ENCODE data around the gene C17orf58. TPM values are rescaled to one million over a fixed set of nuclear protein-coding genes. Genes with fewer than 3 reads are reported as not detected.
A peak's percentile ranks its signal among the peaks of the same experiment; 100 is the strongest.
"Not testable (repeated sequence)": the region's sequence is repeated elsewhere in the genome, so short reads cannot be mapped to it uniquely, and the experiment has no call there.

Gene C17orf58
- total RNA-seq, 1 donor from 2014 or later: 9.7 TPM

DNA sequence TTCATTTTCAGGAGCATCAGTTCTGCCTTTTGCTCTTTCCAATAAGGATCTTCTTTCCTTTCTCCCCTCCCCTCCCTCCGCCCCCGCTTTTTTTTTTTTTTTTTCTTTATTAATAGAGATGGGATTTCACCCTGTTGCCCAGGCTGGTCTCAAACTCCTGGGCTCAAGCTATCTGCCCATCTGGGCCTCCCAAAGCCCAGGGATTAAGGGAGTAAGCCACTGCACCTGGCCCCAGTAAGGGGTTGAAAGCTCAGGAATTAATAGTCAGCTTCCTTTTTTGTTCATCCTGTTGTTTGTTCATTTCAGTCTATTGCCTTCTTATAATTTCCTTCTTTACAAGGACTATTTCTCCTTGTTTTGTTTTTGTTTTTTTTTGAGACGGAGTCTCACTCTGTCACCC lies 7.9 kb upstream of the C17orf58 start:
- DNase-seq (ENCODE audit: low read depth): no peak

DNA sequence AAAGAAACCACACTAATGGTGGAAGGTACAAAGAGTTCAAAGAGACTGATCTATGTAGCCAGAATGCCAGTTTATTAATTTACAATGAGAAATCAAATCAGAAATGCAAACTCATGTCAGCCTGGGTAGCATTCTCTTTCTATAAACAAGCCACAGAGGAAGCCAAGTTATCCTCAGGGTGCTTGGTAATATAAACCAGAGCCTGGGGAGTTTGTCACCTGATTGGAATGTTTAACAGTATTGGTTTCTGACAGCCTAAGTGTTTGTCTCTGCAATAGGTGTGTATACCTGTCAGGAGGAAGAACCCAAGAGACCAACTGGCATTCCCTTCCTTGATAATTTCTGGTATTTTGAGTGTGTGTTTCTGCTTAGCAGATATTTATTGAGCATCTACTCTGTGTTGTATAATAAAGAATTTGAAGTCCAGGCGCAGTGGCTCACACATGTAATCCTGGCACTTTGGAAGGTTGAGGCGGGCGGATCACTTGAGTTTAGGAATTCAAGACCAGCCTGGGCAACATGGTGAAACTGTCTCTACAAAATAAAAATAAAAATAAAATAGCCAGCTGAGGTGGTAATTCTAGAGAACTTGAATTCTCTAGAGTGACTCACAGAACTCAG lies 3.1 kb upstream of the C17orf58 start:
- peak; percentile 63 for DNase-seq (ENCODE audit: low read depth)

DNA sequence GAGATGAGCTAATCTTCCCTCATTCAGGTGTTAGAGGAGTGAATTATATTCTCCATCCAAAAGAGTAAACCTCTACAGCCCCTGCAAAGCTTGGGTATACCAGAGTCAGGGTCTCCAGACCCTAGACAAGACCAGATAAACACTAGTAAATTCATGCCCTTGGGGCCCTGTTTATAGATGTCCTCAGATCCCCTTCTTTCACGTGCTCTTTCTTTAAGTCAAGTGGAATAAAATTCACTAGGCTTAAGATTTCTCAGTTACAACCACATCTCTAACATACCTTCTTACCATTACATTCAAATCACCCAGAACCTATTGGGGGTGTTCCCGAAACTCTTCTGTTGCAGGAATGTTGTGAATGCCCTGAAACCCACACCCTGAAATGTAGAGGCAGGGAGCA lies 2.2 kb upstream of the C17orf58 start:
- no peak for DNase-seq (ENCODE audit: low read depth)

DNA sequence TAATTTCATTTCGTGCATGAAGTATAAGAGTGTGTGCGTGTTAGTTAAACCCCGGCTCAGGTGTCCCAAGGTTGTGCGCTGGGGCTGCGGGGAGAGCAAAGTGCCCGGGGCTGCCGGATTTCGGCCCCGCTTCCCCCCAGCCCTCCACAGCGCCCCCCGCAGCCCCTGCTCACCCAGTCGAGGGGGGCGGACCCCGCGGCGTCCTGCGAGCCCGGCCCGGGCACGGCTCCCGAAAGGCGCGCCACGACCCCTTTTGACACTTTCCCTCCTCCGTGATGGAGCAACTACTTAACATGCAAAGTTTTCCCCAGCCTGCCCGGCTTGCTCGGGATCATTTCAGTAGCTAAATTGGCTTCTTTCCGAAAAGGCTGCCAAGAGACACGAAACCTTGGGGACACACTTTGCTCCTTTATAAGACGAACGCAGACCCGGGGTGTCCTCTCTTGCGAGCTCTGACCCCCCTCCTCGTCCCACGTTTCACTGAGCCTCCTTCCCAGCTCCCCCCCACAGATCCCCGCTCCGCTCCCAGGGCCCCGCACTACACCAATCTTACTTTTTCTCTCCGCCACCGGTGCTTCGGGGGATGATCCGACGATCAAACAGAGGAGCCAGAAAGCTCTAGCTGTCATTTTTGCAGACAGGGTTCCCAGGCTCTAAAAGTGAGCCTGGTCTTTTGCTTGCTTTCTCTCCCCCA lies 552 bp downstream of the C17orf58 start:
- peak; percentile 11 for DNase-seq (ENCODE audit: low read depth)

DNA sequence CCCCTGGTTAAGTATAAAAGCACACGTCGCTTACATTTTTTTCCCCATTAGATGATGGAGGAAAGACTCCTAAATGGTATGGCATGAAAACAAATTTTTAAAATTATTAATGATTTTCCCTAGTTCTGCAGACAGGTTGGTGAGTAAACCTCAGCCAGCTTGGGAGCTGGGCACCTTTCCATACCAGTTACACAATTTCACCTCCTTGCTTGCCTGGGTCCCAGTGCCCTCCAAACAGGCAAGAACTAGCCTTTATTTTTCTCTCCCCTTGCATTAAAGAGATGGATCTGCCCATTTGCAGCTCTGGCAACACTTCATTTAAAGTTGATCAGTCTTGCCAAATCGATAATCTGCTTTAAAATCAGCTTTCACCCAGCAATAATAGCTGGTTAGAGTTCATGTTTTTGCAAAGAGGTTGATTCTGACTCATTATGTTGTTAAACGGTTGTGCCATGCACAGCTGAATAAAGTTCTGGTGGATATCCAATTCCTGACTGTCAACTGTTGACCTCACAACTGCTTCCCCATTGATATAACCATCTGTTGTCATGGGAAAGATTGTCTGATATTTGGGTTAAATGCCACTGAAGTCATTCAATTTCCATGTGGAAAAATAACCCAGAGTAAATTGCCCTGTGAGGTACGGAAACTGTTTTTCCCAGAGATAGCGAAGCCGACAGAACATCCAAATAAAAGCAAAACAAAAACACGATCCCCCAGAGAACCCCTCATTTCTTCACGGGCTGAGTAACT lies 1.3 kb downstream of the C17orf58 start:
- DNase-seq (ENCODE audit: low read depth): peak; percentile 89

DNA sequence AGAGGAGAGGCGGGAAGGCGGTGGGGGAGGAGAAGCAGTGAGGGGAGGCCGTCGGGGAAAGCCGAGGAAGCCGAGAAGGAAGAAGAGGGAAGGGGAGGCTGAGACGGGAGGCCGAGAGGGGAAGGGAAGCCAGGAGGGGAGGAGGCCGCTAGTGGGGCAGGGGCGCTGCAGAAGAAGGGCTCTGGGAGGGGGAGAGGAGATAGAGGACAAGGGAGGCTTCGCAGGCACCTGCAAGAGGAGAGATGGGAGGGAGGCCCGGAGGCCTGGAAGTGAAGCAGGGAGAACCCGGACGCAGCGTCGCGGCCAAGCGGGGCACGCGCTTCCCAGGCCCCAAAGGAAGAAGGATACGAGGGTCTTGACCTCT lies 2.3 kb downstream of the C17orf58 start:
- DNase-seq (ENCODE audit: low read depth): no peak

DNA sequence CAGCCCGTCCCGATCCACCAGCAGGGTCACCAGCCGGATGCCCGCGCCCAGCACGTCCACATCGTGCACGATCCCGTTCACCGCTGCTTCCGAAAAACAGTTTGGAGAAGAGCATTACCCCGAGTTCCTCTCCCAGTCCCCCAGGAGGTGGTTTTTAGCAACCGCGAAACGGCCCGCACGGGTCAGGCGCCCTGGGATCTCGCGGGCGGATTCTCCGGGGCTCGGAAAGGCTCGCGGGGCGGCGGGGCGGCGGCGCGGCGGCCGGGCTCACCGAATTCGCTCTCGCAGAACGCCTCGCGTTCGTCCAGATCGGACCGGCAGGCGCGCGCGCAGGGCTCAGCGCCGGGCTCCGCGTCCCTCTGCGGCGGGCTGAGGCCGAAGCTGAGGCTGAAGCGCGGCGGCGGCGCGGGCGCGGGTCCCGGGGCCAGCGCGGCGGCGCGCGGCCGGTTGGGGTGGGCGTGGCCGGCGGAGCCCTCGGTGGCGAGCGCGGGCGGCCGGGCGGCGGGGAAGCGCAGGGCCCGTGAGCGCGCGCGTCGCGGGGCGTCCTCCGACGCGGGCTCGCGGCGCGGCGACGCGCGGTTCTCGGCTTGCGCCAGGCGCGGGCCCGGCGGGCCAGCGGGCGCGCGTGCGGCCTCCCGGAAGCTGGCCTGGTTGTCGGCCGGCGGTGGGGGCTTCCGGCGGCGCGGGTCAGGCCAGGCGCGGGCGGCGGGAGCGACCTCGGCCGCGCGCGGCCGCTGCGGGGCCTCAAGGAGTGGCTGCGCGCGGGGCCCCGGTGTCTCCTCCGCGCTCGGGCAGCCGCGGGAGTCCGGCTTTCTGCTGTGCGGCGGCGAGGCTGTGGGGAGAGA lies 2.9 kb downstream of the C17orf58 start:
- peak; percentile 33 for DNase-seq (ENCODE audit: low read depth)

DNA sequence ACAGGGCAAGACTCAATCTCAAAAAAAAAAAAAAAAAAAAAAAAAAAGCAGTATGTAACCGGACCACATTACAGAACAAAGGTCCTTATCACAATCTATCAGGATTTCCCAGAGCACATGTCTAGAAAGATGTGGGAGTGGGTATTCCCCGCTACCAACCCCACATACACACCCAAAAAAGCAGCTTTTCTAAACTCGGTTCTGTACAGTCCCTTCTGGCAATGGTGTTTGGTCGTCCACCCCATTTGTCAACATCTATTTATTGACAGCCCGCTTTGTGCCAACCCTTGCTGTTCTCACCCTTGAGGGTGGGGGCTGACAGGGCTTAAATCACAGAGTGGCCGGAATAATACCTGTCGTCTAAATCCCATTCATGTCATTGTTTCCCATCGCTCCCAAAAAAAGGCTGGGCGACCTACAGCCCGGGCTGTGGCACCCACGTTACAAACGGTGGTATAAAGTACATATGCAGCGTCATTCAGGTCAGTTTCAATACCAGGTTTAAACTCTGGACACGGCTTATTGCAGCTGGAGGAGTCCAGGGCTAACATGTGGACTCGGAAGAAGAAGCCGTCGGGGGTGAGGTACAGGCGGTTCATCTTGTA lies 3.6 kb downstream of the C17orf58 start:
- DNase-seq (ENCODE audit: low read depth): peak; percentile 36

DNA sequence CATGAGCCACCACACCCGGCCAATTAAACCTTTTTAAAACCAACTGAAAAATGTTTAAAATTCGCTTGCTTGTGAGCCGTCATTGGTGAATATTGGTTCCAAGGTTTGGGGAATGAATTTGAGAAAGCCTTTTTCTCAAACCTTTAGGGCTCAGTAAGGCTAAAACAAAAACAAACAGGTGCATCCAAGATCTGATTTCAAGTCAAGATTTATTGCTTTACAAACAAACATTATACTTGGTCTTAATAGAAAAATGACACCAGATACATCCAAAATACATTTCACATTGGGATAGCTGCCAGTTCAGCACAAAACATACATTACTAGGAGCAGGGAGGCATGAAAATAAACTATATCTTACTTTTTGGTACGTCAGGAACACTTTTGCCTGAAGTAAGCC lies 5.4 kb downstream of the C17orf58 start:
- DNase-seq (ENCODE audit: low read depth): no peak

DNA sequence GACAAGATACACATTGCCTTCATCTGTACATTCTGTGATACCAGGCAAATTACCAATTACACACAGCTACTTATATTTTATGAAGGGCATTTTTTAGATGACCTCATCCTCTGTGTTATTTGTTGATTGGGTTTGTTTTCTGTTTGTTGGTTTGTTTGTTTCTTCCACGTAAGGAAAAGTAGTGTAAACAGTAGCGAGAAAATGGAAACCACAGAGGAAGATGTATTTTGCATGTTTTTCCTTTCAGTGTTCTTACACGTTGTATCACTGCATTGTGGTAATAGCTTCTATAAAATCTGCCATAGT lies 12.9 kb downstream of the C17orf58 start:
- no peak for DNase-seq (ENCODE audit: low read depth)

DNA sequence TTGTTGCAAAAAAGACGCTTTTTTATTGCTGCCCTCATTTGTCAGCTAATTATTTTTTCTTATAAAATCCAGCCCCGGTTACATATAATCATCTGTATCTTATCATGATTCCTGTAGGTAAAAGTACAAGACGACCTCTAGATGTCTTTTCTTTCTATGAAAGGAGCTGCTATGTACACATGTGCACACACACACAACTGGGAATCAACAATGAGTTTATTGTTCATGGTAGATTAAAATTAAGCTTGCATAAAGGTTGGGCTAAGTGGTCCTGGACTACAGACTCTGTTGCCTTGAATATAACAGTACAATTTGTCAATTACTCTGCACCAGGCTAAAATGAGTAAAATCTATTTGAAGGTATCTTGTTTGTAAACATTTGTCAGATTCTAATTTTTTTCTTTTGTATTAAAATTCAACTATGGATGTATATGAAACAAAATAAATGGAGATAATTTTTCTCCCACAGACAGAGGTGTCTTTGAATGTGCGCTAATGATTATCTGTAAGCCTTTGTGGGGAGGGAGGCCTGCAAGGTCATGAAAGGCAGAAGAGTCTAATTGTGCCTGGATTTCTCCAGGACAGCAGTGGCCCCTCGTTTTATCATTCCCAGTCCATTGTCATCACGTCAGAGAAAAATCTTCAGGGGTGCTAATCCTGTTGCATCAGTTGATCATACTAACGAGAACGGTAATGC lies 13.4 kb downstream of the C17orf58 start:
- DNase-seq (ENCODE audit: low read depth): no peak

DNA sequence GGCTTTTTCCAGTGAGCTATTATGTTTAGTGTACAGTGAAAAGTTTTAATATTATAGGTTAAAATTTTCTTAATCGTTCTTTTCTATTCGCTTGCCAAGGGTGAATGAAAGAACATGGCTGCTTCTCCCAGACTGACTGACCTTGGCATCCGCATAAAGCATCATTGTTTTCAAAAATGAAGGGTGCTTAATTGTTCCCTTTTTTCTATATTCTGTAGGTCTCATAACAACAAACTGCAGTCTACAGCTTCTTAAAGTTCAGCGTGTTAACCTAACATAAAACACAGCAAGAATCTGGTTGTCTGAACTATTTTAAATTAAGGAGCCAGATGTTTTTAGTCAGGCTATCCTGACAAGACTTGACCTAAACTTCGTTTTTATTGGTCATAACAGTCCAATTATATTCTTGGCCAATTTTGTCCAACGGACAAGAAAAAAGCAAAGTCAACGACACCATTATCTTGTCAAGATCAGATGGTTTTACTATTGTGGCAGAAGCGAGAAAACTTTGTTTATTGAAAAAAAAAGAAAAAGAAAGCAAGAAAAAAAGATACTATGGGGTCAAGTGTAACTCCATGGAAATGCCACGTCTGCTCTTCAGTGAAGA lies 14.1 kb downstream of the C17orf58 start:
- no peak for DNase-seq (ENCODE audit: low read depth)

DNA sequence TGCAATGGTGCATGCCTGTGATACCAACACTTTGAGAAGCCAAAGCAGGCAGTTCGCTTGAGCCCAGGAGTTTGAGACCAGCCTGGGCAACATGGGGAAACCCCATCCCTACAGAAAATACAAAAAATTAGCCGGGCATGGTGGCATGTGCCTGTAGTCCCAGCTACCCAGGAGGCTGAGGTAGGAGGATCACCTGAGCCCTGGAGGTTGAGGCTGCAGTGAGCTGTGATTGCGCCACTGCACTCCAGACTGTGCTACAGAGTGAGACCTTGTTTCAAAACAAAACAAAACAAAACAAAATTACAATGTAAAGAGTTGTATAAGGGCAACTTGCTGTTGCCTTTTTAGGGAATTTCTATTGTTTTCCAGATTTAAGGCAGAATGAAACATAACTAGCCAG lies 15.4 kb downstream of the C17orf58 start:
- DNase-seq (ENCODE audit: low read depth): not testable (repeated sequence)

DNA sequence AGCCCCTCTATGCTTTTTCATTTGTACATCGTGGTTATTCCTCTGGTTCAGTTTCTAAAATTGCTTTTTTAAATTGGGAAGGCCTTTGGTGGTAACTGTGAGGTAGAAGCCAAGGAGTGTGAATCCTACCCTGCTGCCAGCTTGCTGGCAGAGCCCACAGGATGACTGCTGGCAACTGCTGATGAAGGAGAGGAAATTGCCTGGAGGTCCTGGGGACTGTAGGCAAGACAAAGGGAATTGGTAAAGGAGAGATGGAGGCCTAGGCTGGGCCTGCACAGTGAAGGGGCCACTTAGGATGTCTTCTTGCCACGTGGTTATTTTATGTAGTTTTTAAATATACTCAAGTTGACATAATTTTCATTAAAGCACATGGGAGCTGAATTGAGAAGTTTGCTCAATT lies 15.8 kb downstream of the C17orf58 start:
- DNase-seq (ENCODE audit: low read depth): peak; percentile 10

DNA sequence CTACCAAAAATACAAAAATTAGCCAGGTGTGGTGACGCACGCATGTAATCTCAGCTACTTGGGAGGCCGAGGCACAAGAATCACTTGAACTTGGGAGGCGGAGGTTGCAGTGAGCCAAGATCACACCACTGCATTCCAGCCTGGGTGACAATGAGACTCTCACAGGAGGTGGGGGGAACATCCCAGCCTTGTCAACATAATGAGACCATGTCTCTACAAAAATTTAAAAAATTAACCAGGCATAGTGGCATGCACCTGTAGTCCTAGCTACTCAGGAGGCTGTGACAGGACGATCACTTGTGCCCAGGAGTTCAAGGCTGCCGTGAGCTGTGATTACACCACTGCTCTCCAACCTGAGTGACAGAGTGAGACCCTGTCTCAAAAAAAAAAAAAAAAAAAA lies 20.0 kb downstream of the C17orf58 start:
- DNase-seq (ENCODE audit: low read depth): not testable (repeated sequence)

DNA sequence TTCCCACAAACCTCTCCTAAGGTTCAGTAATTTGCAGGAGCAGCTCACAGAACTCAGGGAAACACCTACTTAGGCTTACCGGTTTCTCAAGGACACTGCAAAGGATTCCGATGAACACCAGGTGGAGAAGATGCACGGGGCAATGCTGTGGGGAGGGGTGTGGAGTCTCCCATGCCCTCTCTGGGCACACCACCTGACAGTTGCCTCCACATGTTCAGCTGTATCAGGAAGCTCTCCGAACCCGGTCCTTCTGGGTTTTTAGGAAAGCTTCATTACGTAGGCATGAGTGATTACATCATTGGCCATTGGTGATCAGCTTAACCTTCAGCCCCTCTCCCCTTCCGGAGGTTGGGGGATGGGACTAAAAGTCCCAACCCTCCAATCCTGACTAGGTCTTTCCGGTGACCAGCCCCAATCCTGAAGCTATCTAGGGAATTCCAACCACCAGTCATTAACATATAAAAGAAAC lies 21.6 kb downstream of the C17orf58 start:
- DNase-seq (ENCODE audit: low read depth): no peak

DNA sequence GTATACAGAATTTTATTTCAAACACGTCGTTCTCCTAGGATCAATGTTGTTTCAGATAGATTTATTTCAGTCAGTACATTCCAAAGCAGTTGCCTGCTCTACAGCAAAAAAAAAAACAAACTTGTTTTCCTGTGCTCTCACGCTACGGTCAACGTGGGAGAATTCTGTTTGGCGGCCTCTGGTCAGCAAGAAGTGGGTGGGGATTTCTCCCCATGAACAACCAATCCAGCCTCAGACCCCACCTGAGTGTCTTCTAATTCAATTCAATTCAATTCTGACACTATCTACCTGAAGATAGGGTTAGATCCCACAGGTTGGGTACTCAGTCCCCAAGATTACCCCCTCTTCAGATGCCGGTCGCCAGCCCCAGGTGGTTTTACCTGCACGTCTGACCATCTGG lies 22.1 kb downstream of the C17orf58 start:
- no peak for DNase-seq (ENCODE audit: low read depth)

DNA sequence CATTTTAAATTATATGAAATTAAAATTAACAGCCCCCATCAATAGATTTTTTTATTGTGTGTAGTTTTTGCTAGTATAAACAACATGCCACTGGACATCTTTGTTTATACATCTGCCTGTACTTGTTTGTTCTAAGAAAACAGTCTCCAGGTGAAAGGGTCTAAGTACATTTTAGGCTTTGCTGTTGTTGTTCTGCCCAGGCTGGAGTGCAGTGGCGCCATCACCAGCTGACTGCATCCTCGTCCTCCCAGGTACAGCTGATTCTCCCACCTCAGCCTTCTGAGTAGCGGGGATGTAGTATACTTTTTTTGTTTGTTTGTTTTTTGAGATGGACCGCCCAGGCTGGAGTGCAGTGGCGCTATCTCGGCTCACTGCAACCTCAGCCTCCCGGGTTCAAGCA lies 25.5 kb downstream of the C17orf58 start:
- DNase-seq (ENCODE audit: low read depth): no peak

DNA sequence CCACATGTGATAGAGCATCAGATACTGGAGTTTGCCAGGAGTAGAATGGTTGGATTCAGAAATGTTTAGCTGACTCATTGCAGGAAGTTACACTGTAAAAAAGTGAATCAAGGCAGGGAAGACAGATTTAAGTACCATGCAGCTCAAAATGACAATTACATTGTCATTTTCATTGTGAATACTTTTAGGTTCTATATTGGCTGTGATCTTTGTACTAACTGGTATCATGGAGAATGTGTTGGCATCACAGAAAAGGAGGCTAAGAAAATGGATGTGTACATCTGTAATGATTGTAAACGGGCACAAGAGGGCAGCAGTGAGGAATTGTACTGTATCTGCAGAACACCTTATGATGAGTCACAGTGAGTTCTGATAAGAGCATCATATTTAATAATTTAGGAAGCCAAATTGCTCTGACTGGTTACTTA lies 33.1 kb downstream of the C17orf58 start:
- DNase-seq (ENCODE audit: low read depth): peak; percentile 61

DNA sequence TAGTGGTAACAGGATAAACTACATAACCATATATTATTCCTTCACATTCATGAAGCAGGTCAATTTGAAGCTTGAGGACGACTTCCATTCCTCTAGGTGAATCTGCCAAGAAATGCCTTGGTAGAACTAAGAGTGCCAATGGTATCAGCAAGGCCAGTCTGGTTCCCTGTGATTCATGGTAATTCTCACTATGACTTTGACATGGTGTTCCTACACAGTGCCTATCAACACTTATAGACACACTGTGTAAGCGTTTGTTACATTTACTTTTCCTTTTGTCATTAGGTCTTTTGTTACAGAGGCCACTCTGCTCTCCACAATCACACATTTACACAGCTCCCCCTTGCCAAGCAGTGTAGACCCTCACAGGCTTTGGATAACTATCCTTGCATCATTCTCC lies 34.1 kb downstream of the C17orf58 start:
- not testable (repeated sequence) for DNase-seq (ENCODE audit: low read depth)

DNA sequence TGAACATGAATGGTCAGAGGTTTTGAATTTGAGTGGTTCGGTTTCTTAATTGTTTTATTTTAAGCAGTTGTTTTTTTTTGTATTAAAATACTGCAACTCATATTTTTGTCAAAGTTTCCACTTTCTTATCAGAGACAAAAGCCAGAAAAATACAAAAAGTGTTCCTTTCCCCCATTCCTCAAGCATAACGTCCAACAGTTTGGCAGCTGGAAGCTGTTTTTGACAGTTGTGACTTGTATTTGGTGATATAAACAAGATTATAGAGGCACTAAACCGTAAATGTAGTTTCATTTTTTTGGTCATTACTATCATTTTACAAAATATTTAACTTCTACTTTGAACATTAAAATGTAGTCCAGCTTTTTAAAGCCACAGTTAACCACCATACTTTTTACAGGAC lies 36.0 kb downstream of the C17orf58 start:
- DNase-seq (ENCODE audit: low read depth): not testable (repeated sequence)
